Measurements from ENCODE around the gene NRCAM.

DNA sequence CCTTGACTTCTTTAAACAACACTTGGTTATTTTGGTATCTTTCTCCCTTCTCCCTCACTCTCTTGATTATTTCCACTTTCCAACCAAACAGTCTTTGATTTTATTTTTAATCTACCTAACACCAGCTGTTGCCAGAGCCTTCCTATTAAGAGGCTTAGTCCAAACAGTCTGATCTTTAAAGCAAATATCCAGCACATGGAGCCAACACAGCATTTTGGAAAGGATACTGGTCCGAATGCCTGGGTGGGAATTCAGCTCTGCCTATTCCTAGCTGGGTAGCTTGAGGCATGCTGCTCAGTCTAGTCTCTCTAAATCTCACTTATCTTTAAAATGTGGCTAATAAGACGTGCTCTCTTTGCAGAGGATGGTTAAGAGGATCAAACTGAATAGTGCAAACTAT is 129.3 kb downstream of the NRCAM start:
- TF ChIP-seq POLR2A (IDR thresholded peaks at IDR 0.05) (no peak), CTCF (IDR thresholded peaks at IDR 0.05) (no peak)

Data from adrenal gland (tissue), 5 donors.